ENCODE results near the gene ATP5IF1. TPM values are rescaled to one million over a fixed set of nuclear protein-coding genes. Genes with fewer than 3 reads are reported as not detected.

Gene ATP5IF1
- total and polyA plus RNA-seq, 11 donors: 209 to 3,101 (median 423) TPM

- WGBS, 4 donors: 93 to 95% (median 94%) methylated on average over 12 of the region's 12 CpGs
- ATAC-seq (no peak), DNase-seq (no peak)
- Histone ChIP-seq H3K4me1 (peaks cover 0 to 34% (median 2%) of the 10 kb centered on the region in 12 donors), H3K9me3 (no peaks in the 10 kb centered on the region), H3K36me3 (peaks cover 5 to 51% (median 48%) of the 10 kb centered on the region in 9 donors), H3K27ac (no peak overlapping the region), H3K4me3 (no peak overlapping the region), H3K27me3 (no peaks in the 10 kb centered on the region)
- TF ChIP-seq CTCF (IDR thresholded peaks at IDR 0.05): no peak
- TF ChIP-seq POLR2A (IDR thresholded peaks at IDR 0.05): no peak
- intact Hi-C loops (cut with DNase I): loop anchor here in 1 of 10 donors (10.0 kb wide), 1 partner anchor 333 kb away; no protein-coding TSS in a partner anchor
Measured at GRCh38 chr1:28197682-28198415, 38.1 kb upstream of the ATP5IF1 start.

GRCh38 chr1:28199328-28200233, 36.3 kb upstream of the ATP5IF1 start:
- Histone ChIP-seq H3K27me3 (no peaks in the 10 kb centered on the region), H3K27ac (peak overlapping the region in 1 of 12 donors; percentile 54), H3K9me3 (no peaks in the 10 kb centered on the region), H3K4me1 (peaks cover 0 to 34% (median 1%) of the 10 kb centered on the region in 12 donors), H3K36me3 (peaks cover 9 to 69% (median 66%) of the 10 kb centered on the region in 9 donors), H3K4me3 (no peak overlapping the region)
- TF ChIP-seq CTCF (IDR thresholded peaks at IDR 0.05) (no peak), POLR2A (IDR thresholded peaks at IDR 0.05) (no peak)
- 86 to 92% (median 88%) methylated on average over 8 of the region's 8 CpGs for WGBS, 4 donors
- DNase-seq (no peak), ATAC-seq (peak in 1 of 4 donors; percentile 36)
- intact Hi-C loops (cut with DNase I): loop anchor here in 3 of 10 donors (10.0 kb wide), 2 partner anchors 335 to 345 kb away; no protein-coding TSS in a partner anchor

GRCh38 chr1:28200234-28200873, 35.6 kb upstream of the ATP5IF1 start:
- Histone ChIP-seq H3K36me3 (peaks cover 9 to 76% (median 73%) of the 10 kb centered on the region in 9 donors), H3K27ac (peak overlapping the region in 1 of 12 donors; percentile 54), H3K4me1 (peaks cover 0 to 34% (median 1%) of the 10 kb centered on the region in 12 donors), H3K9me3 (no peaks in the 10 kb centered on the region), H3K27me3 (no peaks in the 10 kb centered on the region), H3K4me3 (no peak overlapping the region)
- WGBS, 4 donors: 93 to 96% (median 94%) methylated on average over 6 of the region's 6 CpGs
- TF ChIP-seq CTCF (IDR thresholded peaks at IDR 0.05): no peak
- TF ChIP-seq POLR2A (IDR thresholded peaks at IDR 0.05): no peak
- intact Hi-C loops (cut with DNase I): loop anchor here in 2 of 10 donors (10.0 kb wide), 2 partner anchors 336 to 346 kb away; no protein-coding TSS in a partner anchor
- no peak for ATAC-seq
- no peak for DNase-seq
